Stimulated activated CD4-positive, alpha-beta T cell treated with anti-CD3 and anti-CD28 coated beads, Interleukin-15, amount 100 ng/mL, for 1 hour (primary cell): ENCODE measurements around the gene PDZD8.

Source experiments
- DNase-seq, 2 donors: peaks; one replicate each; pipeline ENCODE4 v3.0.0-alpha.2; 2020; ENCODE audit warnings: low read depth in 1 of 2, low spot score in 1 of 2

PDZD8 gene, protein sequence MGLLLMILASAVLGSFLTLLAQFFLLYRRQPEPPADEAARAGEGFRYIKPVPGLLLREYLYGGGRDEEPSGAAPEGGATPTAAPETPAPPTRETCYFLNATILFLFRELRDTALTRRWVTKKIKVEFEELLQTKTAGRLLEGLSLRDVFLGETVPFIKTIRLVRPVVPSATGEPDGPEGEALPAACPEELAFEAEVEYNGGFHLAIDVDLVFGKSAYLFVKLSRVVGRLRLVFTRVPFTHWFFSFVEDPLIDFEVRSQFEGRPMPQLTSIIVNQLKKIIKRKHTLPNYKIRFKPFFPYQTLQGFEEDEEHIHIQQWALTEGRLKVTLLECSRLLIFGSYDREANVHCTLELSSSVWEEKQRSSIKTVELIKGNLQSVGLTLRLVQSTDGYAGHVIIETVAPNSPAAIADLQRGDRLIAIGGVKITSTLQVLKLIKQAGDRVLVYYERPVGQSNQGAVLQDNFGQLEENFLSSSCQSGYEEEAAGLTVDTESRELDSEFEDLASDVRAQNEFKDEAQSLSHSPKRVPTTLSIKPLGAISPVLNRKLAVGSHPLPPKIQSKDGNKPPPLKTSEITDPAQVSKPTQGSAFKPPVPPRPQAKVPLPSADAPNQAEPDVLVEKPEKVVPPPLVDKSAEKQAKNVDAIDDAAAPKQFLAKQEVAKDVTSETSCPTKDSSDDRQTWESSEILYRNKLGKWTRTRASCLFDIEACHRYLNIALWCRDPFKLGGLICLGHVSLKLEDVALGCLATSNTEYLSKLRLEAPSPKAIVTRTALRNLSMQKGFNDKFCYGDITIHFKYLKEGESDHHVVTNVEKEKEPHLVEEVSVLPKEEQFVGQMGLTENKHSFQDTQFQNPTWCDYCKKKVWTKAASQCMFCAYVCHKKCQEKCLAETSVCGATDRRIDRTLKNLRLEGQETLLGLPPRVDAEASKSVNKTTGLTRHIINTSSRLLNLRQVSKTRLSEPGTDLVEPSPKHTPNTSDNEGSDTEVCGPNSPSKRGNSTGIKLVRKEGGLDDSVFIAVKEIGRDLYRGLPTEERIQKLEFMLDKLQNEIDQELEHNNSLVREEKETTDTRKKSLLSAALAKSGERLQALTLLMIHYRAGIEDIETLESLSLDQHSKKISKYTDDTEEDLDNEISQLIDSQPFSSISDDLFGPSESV

DNA sequence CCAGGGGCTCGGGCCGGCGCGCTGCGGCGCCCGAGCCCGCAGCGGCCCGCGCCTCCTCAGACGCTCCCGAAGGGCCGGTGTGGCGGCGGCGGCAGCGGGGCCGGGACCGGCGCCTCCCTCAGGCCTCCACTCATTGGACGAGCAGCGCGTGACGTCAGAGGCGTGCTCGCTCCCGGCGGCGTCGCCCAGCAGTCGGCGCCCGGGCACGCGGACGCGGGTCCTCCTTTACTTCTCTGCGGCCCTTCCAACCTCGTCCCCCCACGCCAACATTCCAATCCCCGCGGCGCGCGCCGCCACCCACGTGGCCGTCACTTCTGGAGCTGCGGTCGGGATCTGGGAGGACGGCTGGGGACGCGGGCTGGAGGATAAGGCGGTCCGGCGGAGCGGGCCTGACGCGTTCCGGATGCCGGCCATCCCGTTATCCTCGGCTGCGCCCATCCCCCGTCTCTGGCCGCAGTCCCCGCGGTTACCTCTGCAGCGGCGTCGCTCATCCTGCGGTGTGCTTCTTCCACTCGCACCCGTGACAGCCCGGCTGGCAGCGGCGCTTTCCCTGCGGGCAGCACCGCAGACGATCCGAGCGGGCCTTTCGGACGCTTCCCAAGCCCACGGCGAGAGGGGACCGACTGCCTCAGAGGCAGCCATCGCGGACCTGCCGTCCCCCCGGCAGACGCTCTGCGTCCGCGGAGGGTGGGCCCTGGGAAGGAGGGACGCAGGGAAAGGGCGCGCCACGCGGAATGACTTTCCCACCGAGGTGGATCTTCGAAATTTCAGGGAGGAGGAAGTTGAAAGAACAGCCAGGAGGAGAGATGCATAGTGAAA is at the start of gene PDZD8:
Gene PDZD8 (minus strand): TSS at position 81 of the 819 bp plus-strand sequence. CDS start 213 bp downstream, outside the sequence.
- peak; percentile 78 to 89 for DNase-seq

DNA sequence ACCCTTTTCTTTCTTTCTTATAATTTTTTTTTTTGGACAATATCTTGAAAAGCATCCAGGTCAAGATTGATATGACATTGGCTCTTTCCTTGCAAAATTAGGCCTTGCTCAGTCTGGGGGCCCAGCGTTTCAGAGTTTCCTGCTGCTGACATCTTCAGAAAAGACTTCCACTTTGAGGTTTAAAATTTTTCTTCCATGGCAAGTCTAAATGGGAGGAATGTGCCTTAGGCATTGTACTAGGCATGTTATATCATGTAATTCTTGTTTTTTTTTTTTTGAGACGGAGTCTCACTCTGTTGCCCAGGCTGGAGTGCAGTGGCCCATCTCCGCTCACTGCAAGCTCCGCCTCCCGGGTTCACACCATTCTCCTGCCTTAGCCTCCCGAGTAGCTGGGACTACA is 48.9 kb upstream of the PDZD8 start:
- DNase-seq: no peak

DNA sequence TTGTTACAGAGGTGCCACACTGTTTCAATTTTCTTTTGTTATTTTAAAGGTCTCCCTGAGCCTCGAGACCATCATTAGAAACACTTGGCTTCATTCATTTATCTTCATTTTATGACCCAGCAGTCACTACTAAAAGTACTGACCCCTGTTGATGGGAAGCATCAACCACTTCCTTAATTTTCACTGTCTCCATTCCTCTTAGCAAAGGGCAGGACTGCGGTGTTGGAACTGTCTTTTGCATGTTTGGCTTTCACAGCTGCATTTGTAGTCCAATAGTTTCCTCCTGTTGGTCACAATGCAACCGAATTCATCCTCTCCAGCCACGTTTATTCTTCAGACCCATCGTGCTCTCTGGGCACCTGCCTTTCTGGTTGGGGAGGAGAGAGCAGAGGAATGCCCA is 46.7 kb upstream of the PDZD8 start:
- DNase-seq: no peak

DNA sequence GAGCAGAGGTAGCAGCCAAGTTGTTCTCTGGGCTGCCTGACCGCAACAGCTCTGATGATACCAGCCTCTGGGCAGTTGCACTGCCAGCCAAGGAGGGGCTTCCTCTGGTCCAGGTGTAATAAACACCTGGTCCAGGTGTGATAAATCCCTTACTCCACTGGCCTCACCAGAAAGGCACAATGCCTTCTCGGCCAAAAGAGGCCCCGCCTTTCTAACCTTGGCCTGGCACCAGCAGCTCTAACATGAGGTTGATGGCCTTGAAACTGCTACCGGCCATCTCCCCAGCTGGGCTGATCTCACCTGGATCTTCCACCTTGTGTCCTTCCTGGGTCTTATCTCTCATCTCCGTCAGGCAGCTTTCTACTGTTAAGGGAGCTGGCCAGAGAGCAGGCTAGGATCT is 45.5 kb upstream of the PDZD8 start:
- no peak for DNase-seq

DNA sequence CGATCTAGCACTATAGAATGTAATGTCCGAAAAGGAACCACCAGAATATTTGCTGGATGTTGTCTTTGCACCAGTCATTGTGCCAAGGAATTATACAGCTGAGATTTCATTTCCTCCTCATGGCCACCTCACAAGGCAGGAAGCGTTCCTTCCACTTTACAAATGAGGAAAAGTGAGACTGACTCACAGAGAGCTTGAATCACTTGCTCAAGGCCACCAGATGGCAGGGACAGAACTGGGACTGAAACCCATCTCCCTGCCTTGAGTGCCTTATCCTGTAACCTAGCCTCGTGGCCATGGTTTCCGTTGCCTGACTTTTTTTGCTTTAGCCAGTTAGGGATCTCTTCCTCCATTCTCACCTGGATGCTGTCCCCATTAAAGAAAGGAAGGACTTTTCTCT is 44.7 kb upstream of the PDZD8 start:
- no peak for DNase-seq

DNA sequence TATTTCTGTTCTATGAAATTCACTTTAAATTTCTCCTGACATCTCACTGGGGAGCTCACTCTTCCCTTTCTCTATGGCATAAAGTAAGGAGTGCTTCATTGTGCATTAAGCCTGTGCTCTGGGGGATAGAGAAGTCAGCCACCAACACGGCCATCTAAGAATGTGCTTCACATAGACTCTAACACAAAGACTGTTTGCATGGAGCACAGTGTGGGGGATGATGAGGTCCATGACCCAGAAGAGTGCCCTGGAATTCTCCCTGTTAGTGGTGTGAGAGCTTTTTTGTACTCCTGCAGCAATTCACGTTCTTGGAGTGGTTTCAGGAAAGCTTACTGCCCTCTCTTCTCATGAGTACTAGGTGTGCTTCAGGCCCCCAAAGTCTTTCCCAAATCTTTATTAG is 43.9 kb upstream of the PDZD8 start:
- no peak for DNase-seq

DNA sequence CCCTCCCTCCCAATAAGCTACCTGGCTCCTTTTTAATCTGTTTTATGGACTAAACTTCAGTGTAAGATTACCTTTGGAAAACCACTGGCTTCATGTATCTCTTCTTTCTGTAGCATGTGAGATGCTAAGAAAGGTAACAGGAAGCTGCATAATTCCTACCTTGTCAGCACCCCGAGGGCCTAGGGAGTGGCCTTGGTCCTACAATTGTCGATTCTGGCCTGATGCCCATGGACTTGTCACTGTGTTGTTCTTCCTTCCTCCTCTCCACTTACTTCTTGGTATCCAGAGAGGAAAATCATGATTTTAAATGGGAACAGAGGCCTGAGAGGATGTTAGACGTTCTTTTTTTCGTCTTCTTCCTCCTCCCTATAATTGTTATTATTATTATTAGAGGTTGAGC is 42.9 kb upstream of the PDZD8 start:
- DNase-seq: no peak

DNA sequence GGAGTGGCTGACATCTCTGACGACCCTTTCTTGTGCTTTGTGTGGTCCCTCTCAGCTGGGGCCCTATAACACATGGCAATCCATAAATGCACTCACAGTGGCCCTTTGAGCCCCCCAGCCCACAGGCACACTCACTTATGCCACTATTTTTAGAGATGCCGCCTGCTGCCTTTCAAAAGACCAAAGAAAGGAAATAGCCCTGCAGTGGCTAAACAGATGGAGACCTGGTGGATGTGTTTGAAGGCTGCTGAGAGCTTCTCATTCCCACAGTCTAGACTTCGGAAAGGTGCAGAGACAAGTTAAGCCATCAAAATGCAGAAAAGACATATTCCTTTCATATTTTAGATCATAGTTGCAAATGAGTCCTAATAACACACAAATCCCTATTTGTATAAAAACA is 42.0 kb upstream of the PDZD8 start:
- DNase-seq: no peak

DNA sequence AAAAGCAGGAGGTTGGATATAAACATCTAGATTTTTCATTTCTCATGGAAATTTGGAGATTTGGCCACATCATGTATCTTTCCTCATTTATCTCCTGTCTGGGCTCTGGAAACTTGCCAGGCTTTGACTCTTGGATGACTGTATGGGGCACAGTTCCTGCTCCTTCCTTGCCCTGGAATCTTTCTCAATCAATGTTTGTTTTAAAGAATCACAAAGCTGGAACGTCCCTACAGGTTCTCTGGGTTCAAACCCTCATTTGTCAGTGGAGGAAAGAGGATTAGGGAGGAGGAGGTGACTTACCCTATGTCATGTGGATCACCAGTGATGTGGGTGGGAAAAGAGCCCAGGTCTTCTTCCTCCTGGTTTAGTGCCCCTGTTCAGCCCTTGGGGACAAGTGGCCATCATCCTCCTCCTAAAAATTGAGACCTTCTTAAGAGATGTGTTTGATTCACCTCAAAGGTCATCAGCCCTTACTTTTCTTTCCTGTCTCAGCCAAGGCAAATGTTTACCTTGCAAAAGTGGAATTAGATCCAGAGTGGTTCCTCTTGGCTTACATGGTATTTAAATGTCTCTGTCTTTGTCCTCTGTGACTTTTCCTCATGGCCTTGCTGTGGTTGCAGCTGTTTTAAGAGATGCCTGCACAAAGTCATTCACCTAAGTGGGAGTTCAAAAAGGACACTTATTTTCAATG is 38.8 kb upstream of the PDZD8 start:
- no peak for DNase-seq

DNA sequence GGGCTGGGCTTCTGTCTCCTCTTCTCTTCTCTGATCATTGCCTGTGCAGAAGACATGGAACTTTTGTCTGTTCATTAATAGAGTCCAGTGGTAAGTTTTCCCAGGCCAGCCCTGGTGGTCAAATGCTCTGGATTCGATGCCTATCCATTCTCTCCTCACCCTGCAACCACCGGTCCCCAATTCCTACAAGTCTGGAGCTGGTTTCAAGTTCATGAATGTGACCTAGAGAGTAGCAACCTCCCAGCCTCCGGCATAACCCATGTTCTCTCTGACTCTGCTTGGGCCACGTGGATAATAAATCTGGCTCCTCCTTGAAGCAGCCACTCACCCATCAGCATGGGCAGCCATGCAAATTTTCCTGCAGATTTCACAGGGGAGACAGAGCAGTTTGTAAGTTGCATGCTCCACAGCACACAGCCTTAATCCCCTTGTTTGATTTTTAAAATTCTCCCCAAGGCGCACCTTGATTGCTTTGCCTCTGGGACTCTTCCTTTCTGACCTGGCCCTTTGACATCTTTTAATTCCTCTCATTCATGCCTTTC is 37.3 kb upstream of the PDZD8 start:
- no peak for DNase-seq

DNA sequence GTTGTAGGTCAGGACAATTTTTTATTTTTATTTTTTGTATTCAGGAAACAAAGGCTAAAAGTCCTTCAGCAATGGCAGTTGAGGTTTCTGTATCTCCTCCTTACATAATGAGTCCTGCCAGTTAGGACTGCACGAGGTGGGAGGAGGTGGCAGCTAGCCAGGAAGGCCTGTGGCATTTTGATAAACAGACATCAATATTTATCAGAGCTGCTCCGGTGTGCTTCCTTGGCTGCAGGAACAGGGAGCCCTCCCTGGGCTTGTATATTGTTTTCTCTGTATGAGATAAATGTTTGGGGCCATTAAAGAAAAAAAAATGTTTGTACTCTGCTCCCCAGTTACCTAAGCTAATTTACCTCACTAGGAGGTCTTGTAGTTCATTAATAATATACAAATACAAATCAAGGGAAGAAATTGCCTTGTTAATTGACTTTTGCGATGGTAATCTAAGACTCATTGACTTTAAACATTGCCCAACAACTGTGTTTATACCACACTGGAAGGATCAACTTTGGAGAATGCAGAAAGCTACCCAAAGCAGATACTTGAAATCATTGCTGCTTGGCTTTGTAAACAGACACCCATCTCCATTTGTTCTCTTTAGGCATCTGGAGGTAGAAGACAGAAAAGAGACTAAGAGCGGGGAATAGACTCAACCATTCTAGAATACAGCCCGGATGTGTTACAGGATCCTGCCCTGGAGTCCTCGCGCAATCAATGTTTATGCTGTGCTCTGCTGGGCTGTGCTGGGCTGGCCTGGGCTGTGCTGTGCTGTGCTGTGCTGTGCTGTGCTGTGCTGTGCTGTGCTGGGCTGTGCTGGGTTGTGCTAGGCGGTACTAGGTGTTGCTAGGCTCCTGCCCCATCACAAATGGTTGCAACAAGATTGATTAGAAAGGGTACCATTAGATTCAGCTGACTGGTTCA is 36.5 kb upstream of the PDZD8 start:
- no peak for DNase-seq

DNA sequence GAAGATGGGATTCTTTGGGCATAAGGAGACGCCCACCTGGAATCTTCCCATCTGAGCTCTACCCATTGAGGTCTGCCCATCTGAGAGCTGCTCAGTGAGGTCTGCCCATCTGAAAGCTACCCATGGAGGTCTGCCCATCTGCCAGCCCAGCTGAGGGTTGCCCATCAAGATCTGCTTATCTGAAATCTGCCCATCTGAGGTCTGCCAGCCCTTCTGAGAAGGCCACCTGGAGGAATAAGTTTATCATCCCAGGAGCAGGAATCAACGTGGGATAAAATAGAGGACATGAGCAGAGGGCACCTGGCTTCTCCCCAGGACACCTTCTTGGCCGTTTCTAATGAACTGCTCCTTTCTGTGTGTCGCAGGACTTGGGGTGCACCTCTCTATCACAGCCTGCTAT is 35.3 kb upstream of the PDZD8 start:
- DNase-seq: no peak

DNA sequence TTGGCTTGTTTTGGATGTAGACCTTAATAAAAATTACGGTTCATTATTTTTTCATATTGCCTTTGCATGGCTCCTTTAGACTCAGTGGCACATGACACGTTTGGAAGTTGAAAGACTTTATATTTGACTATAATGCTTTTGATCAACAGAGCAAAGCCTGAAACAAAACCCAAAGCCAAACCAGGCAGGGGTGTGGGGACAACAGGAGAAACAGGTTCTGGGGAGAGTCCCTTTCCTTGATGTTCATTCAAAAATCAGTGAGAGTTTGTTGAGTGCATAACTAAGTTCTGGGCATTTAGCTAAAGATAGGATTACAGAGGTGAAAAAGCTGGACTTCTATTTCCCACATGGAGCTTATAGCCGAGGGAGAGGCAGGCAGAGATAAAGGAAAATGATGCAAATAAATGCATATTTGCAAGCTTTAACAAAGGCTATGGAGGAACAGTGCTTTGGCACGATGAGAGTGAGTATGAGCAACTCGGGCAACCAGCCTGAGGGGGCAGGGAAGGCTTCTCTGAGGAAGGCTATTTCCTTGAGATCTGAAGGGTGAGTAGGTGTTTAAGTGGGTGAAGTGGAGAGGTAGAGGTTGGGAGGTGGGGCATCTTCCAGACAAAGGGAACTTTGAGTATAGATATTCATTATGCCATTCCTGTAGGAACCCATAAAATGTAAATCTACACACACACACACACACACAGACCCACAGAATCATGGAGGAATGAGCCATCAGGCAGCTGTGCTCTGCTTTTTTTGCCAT is 34.5 kb upstream of the PDZD8 start:
- no peak for DNase-seq

DNA sequence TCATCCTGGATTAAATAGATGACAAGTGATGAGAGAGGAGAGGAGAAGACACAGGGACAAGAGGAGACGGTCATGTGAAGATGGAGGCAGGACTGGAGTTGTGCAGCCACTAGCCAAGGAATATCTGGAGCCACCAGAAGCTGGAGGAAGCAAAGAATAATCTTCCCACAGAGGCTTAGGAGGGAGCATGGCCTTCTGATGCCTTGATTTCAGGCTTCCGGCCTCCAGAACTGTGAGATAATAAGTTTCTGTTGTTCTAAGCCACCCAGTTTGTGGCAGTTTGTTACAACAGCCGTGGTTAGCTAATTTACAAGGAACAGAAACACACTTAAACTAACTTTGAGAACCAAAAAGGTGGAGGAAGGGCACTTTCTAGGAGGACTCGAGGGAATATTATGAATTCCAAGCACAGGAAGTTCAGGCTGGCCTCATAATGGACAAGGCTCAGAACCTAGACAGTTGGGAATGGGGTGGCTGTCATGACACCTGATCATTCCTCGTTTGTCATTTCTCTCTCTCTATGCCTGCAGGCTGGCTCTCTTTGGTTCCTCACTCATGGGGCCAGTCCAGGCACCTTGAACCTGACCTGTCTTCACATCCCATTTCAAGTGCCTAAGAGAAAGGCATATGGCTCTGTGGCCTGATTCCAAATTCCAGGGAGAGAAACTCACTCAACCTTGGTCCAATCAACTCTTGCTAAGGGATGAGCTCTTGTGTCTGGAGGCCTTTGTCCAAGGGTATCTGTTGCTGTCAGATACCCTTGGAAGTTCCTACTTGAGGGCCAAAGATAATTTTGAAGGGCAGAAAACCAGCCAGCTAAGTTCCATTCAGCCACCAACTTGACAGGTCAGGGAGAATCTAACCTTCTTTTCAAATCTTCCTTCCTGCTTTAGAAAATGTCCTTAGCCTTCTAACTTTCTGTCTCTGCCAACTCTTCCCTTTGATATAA is 33.5 kb upstream of the PDZD8 start:
- DNase-seq: no peak

DNA sequence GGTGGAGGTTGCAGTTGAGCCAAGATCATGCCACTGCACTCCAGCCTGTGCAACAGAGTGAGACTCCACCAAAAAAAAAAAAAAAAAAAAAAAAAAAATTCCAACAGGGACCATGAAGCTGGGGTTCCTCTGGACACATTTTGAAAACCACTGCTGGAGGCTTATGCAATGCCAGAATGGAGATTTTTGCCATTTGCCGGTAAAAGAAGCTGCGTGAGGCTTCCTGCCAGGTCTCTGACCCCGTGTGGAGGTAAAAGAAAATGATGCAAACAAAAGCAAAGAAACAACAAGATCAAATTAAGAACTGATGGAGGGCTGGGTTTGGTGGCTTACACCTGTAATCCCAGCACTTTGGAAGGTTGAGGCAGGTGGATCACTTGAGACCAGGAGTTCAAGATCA is 30.5 kb upstream of the PDZD8 start:
- DNase-seq: no peak

DNA sequence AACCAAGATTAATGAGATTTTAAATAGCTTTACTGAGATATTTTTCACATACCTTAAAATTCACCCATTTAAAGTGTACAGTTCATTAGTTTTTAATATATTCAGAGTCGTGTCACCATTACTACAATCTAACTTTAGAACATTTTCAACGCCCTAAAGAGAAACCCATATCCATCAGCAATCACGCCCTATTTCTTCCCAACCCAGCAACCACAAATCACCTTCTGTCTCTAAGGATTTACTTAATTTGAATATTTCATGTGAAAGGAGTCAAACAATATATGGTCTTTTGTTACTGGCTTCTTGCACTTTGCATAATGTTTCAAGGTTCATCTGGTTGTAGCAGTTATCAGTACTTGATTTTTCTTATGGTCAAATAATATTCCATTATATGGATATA is 25.1 kb upstream of the PDZD8 start:
- no peak for DNase-seq
